Amniotic epithelial cell (primary cell): ENCODE results near the gene BDKRB1.
A peak's percentile ranks its signal among the peaks of the same experiment; 100 is the strongest.

ENCODE experiments used
- DNase-seq: peaks from one replicate; pipeline ENCODE4 v3.0.0-alpha.2; 2010; ENCODE audit warnings: low read depth

BDKRB1 gene

GRCh38 chr14:96281486-96281885, 25.5 kb downstream of the BDKRB1 start:
- no peak for DNase-seq

GRCh38 chr14:96284008-96284407, 28.0 kb downstream of the BDKRB1 start:
- DNase-seq, result no peak

- DNase-seq, result no peak
These were observed 28.4 kb downstream of the BDKRB1 start for GRCh38 chr14:96284430-96284829.

- peak; percentile 97 for DNase-seq
These were observed 29.7 kb downstream of the BDKRB1 start for GRCh38 chr14:96285667-96286066.

- DNase-seq, result no peak
These were observed 30.2 kb downstream of the BDKRB1 start for GRCh38 chr14:96286251-96286650.

- no peak for DNase-seq
These were observed 31.8 kb downstream of the BDKRB1 start for GRCh38 chr14:96287856-96288255.

GRCh38 chr14:96294246-96294645, 38.2 kb downstream of the BDKRB1 start:
- DNase-seq, result no peak

- DNase-seq, result no peak
These were observed 41.0 kb downstream of the BDKRB1 start for GRCh38 chr14:96297000-96297399.

GRCh38 chr14:96297997-96298515, 42.0 kb downstream of the BDKRB1 start:
- no peak for DNase-seq

- no peak for DNase-seq
These were observed 43.4 kb downstream of the BDKRB1 start for GRCh38 chr14:96299441-96299840.

- no peak for DNase-seq
These were observed 48.0 kb downstream of the BDKRB1 start for GRCh38 chr14:96303981-96304380.

- no peak for DNase-seq
These were observed 48.9 kb downstream of the BDKRB1 start for GRCh38 chr14:96304956-96305355.

GRCh38 chr14:96307434-96307833, 51.4 kb downstream of the BDKRB1 start:
- peak; percentile 24 for DNase-seq

GRCh38 chr14:96309133-96309895, 53.3 kb downstream of the BDKRB1 start:
- no peak for DNase-seq

- DNase-seq, result no peak
These were observed 53.9 kb downstream of the BDKRB1 start for GRCh38 chr14:96309896-96310330.

GRCh38 chr14:96310906-96311305, 54.9 kb downstream of the BDKRB1 start:
- no peak for DNase-seq
